ENCODE measurements around the gene DEPDC1B.
"Not testable (repeated sequence)": the region's sequence is repeated elsewhere in the genome, so short reads cannot be mapped to it uniquely, and the experiment has no call there.

Gene DEPDC1B

DNA sequence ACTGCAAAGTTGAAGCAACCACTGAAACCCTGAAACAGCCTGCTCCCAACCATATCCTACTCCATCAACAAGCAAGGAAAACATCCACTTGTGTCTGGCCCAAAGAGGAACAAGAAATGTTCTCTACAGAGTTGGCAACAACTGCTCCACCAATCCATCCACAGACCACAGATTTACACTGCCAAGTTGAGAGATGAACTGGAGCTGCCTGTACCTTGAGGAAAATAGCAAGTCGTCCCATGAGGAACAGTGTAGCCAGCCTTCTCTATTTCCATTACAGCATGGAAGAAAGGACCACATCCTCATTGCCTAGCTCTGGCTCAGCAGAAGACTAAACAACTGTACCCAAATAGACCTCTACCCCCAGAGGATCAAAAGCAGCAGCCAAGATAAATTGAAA, 60.4 kb downstream of the DEPDC1B start:
- DNase-seq: no peak

DNA sequence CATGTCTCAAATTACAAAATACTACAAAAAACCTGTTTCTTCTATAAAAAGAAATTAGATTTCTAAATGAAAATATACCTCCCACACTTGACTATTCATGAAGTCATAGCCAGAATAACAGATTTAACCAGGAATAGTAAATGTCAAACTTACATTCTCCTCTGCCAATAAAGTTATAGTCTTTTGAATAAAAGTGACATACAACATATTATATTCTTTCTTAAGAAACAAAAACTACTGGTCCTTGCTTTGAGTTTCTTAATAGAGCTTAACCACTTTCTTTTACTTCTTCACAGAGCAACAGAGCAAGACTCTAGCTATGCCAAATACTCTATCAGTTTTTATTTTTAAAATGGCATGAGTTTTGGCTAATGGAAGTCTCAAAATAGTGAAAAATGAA, 61.7 kb downstream of the DEPDC1B start:
- DNase-seq: no peak

DNA sequence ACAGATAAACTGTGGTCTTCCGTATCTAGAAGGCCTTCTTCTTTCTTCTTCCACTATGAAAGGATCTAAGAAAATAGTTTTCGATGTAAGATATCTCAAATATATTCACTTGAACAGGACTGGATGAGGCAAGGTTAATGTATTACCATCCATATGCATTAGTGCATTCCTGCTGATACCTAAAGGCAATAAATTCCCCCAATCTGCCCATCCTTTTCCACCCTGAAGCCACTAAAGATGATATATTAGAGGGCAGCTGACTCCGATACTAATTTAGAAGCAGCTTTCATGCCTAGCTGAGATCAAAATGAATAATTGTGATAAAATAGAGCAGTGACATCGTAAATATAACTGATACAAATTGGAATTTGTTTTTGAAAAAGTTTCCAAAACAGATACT, 63.3 kb downstream of the DEPDC1B start:
- DNase-seq: no peak

DNA sequence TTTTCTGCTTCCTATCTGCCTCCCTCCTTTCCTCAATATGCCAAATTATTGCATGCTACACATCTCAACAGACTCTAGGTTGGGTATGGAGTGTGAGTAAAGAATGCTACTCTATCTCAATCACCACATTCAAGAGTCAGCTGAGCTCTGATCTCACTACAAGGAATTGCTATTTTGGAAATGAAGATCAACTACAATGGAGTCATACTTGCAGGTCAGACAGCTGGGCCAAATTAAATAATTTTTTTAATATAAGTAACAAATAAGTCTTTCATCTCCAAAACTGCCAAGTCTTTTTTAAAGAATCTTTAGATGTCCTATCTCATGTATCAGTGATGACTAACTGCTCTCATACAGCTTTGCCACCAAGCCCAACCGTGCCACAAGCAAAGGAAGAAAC, 64.0 kb downstream of the DEPDC1B start:
- no peak for DNase-seq

DNA sequence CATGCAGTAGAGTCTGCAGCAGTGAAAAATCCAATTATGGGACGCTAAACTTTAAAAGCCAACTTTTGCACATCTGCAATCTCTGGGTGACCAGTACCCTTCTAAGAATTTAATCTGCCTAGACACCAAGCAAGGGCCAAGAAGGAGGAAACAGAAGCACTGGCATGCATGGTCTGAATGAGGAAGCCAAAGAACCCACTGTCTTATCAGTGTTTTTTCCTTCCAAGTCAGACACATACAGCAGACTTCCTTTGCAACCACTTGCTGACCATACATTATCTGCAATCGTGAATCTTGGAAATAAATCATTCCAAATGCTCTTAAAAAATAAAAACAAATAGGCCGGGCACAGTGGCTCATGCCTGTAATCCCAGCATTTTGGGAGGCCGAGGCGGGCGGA, 65.9 kb downstream of the DEPDC1B start:
- DNase-seq: no peak

DNA sequence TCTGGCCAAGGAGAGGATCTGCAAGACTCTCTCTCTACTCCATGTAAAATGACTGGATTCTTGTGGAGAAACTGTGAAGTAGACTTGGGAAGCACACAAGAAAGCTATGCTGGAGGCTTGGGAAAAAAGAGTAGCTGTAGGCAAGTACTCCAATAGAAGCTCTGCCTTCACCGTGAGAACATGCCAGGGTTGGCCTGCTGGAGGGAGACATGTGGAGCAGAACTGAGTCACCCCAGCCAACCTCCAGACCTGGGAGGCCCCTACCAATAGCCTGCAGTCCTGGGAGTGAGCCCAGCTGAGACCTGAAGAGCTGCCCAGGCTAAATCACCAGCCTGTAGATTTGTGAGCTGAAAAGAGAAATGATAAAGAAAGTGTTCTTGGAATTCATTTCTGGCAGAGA, 66.6 kb downstream of the DEPDC1B start:
- DNase-seq: no peak

DNA sequence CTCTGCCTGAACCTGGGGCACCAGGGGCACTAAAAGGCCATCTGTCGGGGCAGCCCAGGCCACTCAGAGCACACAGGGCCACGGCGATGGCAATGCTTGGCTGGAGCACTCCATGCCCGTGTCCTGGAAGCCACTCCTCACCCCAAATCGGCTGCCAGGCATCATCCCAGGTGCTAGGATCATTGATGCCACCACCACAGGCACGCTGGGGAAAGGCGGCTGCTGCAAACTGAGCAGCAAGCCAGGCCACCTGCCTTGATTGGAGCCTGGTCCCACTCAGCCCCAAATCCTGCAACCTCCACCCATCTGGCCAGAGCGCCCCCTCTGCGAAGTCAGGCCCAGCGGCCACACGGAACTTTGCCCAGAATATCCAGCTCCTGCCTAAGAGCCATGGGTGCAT, 67.8 kb downstream of the DEPDC1B start:
- DNase-seq: no peak

DNA sequence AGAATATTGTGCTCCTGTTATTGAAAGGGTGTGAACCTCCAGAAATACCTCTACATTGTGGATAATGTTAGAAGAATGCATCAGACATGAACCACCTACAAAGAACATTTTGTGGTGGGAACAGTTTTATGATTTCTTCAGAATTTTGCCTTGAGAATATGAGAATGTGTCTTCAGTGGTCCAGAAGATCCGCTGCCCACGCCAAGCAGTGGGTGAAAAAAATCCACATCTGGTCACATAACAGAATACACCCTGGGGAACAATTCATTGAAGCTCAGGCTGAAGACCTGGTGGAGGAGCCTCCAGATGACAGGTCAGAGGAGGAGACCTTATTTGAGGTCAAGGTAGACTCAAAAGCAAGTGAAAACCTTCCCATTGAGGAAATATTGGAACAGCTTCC, 69.1 kb downstream of the DEPDC1B start:
- no peak for DNase-seq

DNA sequence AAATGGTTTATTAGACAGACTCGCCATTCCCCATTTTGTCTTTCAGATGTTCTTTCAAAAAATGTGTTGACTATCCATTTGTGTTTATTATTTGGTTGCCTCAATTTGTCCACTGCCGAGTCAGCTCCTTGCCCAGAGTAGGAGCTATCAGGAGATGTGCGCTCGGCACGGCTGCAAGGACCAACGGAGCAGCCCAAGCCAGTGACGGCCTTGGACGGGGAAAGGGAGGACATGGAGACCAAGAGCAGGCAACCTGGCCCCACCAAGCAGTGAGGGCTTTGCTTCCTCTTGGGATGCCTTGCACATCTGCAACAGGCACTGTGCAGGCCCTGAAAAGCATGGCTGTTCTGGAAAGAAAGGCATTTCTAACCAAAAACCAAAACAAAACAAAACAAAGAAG, 69.8 kb downstream of the DEPDC1B start:
- no peak for DNase-seq

DNA sequence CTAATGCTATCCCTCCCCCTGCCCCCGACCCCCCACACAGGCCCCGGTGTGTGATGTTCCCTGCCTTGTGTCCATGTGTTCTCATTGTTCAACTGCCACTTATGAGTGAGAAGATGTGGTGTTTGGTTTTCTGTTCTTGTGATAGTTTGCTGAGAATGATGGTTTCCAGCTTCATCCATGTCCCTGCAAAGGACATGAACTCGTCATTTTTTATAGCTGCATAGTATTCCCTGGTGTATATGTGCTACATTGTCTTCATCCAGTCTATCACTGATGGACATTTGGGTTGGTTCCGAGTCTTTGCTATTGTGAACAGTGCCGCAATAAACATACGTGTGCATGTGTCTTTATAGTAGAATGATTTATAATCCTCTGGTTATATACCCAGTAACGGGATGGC, 75.1 kb downstream of the DEPDC1B start:
- not testable (repeated sequence) for DNase-seq

DNA sequence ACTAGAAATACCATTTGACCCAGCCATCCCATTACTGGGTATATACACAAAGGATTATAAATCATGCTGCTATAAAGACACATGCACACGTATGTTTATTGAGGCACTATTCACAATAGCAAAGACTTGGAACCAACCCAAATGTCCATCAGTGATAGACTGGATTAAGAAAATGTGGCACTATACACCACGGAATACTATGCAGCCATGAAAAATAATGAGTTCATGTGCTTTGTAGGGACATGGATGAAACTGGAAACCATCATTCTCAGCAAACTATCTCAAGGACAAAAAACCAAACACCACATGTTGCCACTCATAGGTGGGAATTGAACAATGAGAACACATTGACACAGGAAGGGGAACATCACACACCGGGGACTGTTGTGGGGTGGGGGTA, 79.2 kb downstream of the DEPDC1B start:
- not testable (repeated sequence) for DNase-seq

DNA sequence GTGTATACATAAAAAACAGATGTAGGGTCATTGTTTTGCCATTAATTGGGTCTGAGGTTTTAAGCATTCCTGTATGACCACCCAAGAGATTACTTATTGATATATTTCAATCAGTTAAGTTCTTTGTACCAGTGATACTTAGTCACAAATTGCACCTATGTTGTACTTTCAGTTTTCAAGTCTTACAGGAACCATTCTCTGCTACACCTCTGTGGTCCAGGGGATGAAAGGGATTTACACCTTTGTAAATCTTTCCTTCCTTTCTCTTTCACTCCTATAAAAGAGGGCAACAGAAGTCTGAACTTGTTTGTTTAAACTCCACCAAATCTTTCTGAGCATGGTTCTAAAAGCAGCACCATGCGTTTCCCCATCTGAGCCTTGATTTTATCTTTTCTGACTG, 86.1 kb downstream of the DEPDC1B start:
- DNase-seq: no peak

DNA sequence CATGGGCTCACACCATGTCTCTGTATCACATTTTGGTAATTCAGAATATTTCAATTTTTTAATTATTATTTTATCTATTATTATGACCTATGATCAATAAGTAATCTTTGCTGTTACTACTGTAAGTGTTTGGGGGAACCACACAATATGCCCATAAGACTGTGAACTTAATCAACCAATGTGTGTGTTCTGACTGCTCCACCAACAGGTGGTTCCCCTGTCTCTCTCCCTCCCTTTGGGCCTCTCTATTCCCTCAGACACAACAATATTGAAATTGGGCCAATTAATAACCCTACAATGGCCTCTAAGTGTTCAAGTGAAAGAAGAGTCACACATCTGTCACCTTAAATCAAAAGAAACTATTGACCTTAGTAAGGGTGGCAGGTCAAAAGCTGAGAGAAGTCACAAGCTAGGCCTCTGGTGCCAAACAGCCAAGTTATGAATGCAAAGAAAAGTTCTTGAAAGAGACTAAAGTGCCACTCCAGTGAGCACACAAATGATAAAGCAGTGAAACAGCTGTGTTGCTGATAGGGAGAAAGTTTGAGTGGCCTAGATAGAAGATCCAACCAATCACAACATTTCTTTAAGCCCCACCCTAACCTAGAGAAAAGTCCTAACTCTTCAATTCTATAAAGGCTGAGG, 88.7 kb downstream of the DEPDC1B start:
- DNase-seq: no peak

DNA sequence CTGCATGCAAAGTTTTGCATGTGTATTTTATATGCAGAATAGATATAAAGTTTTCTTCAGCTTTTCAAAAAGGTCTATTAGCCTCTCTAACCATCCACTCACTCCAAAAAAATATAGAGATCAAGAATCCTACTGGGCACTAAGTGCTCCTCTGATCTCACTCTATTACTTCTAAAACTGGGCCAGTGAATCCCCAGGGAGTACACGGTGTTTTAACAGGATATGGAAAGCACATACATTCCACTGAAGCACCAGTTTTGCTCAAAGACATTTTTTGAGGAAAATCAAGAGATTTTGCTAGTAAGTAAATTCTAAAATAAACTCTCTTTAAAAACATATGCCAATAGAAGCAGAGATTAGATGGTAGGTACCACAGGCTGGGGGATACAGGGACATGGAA, 95.2 kb downstream of the DEPDC1B start:
- DNase-seq: no peak

DNA sequence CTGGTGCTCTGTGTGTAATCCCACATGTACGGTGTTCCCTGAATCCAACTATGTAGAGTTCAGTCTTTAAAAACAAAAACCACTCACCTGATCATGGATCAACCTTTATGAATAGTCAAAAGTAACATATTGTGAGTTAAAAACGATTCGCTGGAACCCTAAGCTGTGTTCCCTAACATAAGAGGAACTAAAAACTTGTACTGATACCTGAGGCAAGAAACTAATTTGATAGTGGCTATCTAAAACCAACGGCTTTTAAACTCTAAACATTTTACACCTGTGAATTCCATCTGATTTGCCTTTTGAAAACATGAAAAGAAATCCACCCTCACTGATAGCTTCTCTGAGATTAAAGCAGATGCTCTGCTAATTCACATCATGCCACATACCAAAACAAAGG, 101.5 kb downstream of the DEPDC1B start:
- no peak for DNase-seq

DNA sequence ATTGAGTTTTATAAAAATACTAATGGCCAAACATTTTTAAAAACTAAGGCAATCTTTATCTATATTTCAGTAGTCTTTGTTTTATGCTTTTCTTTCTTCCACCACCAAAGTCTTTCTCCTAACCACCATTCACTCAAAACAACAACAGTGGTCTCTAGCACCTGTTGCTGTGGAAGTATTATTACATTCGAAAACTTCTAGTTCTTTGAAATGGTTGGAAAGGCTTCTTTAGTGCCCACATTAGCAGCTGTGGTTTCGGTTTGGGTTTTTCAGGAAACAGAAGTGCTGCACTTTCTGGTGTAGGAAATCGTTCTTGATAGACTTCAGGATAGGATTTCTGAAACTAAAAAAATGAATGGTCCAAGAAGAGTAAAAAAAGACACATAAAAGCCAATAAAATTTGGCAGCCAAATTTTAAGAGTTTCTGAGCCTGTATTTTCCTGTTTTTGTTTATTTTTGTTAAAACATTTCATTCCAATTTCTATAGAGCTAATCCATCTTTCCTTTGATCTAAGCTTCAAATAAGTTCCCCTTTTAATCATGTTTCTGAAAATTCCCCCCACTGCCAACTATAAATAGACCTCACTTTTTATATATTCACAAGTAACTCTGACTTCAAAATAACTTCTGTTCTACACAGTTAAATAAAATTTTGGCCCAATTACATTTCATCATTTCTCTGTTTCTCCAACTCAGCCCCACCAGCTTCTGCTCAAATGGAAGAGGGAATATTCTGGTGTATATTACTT, 102.2 kb downstream of the DEPDC1B start:
- DNase-seq: no peak

DNA sequence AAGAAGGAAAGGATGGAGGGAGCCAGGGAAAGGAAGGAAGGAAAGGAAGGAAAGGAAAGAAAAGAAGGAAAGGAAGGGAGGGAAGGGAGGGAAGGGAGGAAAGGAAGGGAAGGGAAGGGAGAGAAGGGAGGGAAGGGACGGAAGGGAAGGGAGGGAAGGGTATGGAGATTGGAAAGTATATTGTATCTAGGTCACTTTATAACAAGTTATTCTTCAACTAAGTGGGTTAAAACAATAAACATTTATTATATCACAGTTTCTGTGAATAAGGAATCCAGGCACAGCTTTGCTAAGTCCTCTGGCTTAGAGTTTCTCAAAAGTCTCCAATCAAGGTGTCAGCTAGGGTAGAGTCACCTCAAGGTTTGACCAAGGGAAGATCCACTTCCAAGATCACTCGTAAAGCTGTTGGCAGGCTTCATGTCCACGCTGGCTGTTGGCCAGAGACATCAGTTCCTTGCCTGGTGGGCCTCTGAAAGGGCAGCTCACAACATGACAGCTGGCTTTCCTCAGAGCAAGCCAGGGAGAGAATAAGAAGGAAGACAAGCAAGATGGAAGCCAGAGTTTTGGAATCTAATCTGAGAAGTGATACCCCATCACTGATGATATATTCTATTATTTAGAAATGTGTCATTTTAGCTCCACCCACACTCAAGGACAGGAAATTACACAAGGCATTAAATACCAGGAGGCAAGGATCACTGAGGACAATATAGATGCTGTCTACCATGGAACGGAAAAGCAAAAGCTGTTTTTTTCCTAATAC, 105.1 kb downstream of the DEPDC1B start:
- DNase-seq: no peak

DNA sequence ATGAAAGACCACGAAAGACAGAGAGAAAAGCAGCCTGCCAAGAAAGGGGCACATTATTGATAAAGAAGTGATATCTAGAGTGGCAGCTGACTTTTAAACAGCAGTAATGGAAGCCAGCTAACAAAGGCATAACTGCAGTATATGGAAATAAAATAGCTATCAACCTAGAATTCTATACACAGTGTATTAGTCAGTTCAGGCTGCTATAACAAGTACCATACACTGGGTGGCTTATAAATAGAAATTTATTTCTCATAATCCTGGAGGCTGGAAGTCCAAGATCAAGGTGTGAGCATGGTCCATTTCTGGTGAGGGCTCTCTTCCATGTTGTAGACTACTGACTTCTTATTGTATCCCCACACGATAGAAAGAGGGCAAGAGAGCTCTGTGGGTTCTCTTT, 109.8 kb downstream of the DEPDC1B start:
- no peak for DNase-seq

DNA sequence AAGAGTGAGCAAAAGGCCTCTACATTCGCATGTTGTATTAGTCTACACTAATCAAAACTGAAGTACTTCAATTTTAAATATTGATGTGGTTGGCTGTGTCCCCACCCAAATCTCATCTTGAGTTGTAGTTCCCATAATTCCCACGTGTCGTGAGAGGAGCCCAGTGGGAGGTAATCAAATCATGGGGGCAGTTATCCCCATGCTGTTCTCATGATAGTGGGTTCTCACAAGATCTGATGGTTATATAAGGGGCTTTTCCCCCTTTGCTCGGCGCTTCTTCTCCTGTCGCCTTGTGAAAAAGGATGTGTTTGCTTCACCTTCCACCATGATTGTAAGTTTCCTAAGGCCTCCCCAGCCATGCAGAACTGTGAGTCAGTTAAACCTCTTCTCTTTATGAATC, 112.7 kb downstream of the DEPDC1B start:
- DNase-seq: not testable (repeated sequence)

DNA sequence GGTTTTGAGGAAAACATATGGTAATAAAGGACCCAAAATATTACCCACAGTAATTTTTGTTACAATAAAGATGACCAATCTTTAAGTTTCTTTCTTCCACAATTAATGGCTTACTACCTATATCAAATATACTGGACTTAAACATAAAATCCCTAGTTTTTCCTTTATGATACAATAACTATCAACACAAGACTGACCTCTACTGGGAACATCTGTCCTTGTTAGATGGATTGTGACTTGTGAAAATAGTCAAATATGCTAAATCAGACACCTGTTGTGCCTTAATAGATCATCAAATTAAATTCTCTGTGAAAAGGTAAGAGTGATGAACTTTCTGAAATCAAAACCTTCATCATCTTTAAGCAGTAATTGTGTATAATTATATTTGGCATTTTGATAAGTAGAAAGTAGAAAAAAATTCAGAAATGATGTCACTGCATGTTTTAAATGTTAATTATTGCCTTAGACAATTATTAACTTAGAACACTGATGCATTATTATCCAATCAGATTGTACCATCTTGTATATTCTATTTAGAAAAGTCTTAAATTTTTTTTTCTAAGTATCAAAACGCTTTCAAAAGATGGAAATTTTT, 113.6 kb downstream of the DEPDC1B start:
- DNase-seq: peak in 1 of 3 experiments; percentile 40

DNA sequence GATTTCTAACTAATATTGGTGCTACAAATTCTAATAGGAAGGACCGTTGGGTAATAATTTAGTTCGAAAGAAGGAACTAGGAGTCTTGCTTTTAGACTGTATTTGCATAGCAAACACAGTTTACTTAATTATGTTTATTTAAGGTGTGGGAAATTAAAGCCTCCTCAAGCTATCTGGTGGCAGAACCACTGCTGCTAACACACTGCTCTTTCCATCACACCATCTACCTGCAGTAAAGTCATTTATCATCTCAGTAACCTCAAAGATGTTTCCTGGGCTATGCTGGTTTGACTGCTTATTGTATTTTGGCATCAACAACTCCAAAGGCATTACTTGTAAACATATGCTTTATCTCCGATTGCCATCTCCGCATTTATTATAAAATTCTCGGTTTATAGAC, 114.3 kb downstream of the DEPDC1B start:
- DNase-seq: peak in 1 of 3 experiments; percentile 34

DNA sequence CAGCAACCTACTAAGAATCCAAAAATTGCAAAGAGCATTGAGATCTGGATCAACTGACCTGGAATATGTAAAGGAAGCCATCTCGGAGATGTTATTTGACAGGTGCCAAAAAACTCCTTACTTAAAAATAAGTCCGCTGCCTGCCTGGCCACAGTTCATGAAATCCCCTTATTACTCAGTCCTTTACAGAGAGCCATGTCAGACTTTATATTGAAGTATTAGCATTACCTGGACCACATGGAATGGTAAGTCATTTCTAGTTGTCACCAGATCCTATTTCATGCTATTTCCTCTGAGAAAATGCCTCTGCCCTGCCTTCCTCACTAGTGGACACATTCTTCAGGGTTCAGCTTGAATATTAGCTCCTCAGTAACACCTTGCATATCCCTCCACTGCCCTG, 115.7 kb downstream of the DEPDC1B start:
- no peak for DNase-seq

DNA sequence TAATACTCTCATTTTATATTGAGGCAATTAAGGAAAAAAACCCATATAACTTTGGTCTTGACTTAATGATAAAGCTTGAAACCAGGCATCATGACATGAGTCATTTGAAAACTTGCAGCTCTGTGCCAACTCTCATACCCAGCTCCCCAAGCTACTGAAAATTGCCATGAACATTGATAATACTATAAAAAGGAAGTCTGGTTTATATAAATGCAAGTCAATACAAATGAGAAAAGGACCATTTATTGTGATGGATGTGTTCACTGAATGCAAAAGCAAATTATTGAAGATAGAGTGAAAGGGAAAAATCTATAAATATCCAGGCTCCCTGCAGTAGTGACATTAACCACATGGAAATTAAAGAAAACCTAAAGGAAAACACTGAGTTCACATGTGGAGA, 116.3 kb downstream of the DEPDC1B start:
- no peak for DNase-seq

DNA sequence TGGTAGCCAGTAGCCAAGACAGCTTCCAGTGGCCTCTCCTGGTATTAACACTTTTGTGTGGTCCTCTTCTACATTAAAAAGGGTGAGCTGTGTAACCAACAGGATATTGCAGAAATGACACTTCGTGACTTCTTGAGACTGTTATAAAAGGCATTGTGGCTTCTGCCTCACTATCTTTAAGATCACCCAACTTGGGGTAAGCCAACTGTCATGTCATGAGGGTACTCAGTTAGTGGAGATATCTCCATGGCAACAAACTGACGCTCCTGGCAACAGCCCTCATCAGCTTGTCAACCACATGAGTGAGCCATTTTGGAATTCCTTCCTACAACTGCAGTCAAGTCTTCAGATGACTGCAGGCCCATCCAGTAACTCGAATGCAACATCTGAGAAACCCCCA, 121.7 kb downstream of the DEPDC1B start:
- DNase-seq: no peak

Measured in NCI-H1417 (cell line).